IMR-90 (cell line): Measurements from ENCODE around the gene DTNA. TPM values are rescaled to one million over a fixed set of nuclear protein-coding genes. Genes with fewer than 3 reads are reported as not detected.
"Not testable (repeated sequence)": the region's sequence is repeated elsewhere in the genome, so short reads cannot be mapped to it uniquely, and the experiment has no call there.

ENCODE experiments used
- ATAC-seq: fragments of 200-7000 bp; cut with Tn5 transposase; 2 replicates; pipeline ENCODE4 v1.9.1; 2020; ENCODE audit warnings: low read depth, mild to moderate bottlenecking, moderate library complexity
- BruUV-seq: library from RNA; stranded (reverse); fragments of 400-500 nt; replicated peaks from 2 replicates; lab custom pipeline; 2021; lab: Mats Ljungman, UMichigan
- CTCF ChIA-PET: fragments of 300-600 bp; formaldehyde crosslinking; extraction: SDS; loops from one replicate; lab custom pipeline; 2021; ENCODE audit warnings: antibody characterized with exemption; lab: Yijun Ruan, JAX
- POLR2A ChIA-PET: fragments of 300-600 bp; sonication (Branson Sonifier 250); formaldehyde crosslinking; loops from one replicate; lab custom pipeline; 2022; ENCODE audit warnings: antibody characterized with exemption; ENCODE audit not compliant: unreplicated experiment; lab: Charles Lee
- DNase-seq: peaks from one replicate; pipeline ENCODE4 v3.0.0; 2013
- H2AFZ ChIP-seq: replicated peaks from 2 replicates; pipeline ENCODE3; 2013; ENCODE audit warnings: low read length, mild to moderate bottlenecking; ENCODE audit not compliant: poor library complexity
- H2AK5ac ChIP-seq: 2 replicates; pipeline ENCODE4 v1.6.1; 2013; ENCODE audit warnings: low read depth, low read length, inconsistent platforms
- H2AK9ac ChIP-seq: replicated peaks from 2 replicates; pipeline ENCODE3; 2013; ENCODE audit warnings: mild to moderate bottlenecking, low read depth, low read length, moderate library complexity; ENCODE audit not compliant: poor library complexity
- H2BK120ac ChIP-seq: 2 replicates; pipeline ENCODE4 v1.6.1; 2013; ENCODE audit warnings: low read depth, low read length, inconsistent platforms
- H2BK15ac ChIP-seq: 3 replicates; pipeline ENCODE4 v1.6.1; 2013; ENCODE audit warnings: low read depth, low read length, inconsistent platforms
- H2BK20ac ChIP-seq: 2 replicates; pipeline ENCODE4 v1.6.1; 2013; ENCODE audit warnings: low read depth, mild to moderate bottlenecking, inconsistent platforms, low read length, moderate library complexity
- H2BK5ac ChIP-seq: 2 replicates; pipeline ENCODE4 v1.6.1; 2013; ENCODE audit warnings: mild to moderate bottlenecking, low read depth, low read length, inconsistent platforms; ENCODE audit not compliant: poor library complexity, severe bottlenecking
- H3K14ac ChIP-seq: replicated peaks from 2 replicates; pipeline ENCODE4 v1.6.1; 2013; ENCODE audit warnings: low read depth, low read length, inconsistent platforms
- H3K18ac ChIP-seq: 2 replicates; pipeline ENCODE4 v1.6.1; 2013; ENCODE audit warnings: low read depth, low read length, control low read depth
- H3K23ac ChIP-seq: 2 replicates; pipeline ENCODE4 v1.6.1; 2013; ENCODE audit warnings: low read depth, low read length, inconsistent platforms
- H3K27ac ChIP-seq: 2 replicates; pipeline ENCODE4 v1.5.1; 2013; ENCODE audit warnings: mild to moderate bottlenecking, control low read depth, low read length; ENCODE audit not compliant: insufficient read depth
- H3K27me3 ChIP-seq: 2 replicates; pipeline ENCODE4 v1.6.1; 2013; ENCODE audit warnings: low read length; ENCODE audit not compliant: control insufficient read depth, insufficient read depth
- H3K36me3 ChIP-seq: 2 replicates; pipeline ENCODE4 v1.6.1; 2013; ENCODE audit warnings: low read length, mixed read lengths; ENCODE audit not compliant: control insufficient read depth, insufficient read depth
- H3K4ac ChIP-seq: 2 replicates; pipeline ENCODE4 v1.6.1; 2013; ENCODE audit warnings: low read depth, low read length, inconsistent platforms
- H3K4me1 ChIP-seq: 2 replicates; pipeline ENCODE4 v1.6.1; 2013; ENCODE audit warnings: low read length, mixed read lengths; ENCODE audit not compliant: control insufficient read depth, insufficient read depth
- H3K4me2 ChIP-seq: 2 replicates; pipeline ENCODE4 v1.6.1; 2013; ENCODE audit warnings: low read depth, mild to moderate bottlenecking, control low read depth, low read length, moderate library complexity
- H3K4me3 ChIP-seq: 2 replicates; pipeline ENCODE4 v1.5.1; 2013; ENCODE audit warnings: low read depth, mild to moderate bottlenecking, control low read depth, low read length, moderate library complexity; ENCODE audit not compliant: insufficient read depth
- H3K56ac ChIP-seq: 2 replicates; pipeline ENCODE4 v1.6.1; 2013; ENCODE audit warnings: low read length, inconsistent platforms; ENCODE audit not compliant: insufficient read depth; ENCODE audit errors: extremely low read depth
- H3K79me1 ChIP-seq, 2 experiments: 2 replicates each; pipeline ENCODE4 v1.6.1; 2013; ENCODE audit warnings: low read length in 2 of 2, inconsistent platforms in 1 of 2, low read depth in 1 of 2
- H3K9ac ChIP-seq: 2 replicates; pipeline ENCODE4 v1.6.1; 2013; ENCODE audit warnings: low read depth, low read length, control low read depth
- H3K9me1 ChIP-seq: 2 replicates; pipeline ENCODE4 v1.6.1; 2013; ENCODE audit warnings: low read length, inconsistent platforms; ENCODE audit not compliant: insufficient read depth
- H3K9me3 ChIP-seq: 2 replicates; pipeline ENCODE4 v1.6.1; 2013; ENCODE audit warnings: low read length; ENCODE audit not compliant: control insufficient read depth, insufficient read depth
- H4K20me1 ChIP-seq: 2 replicates; pipeline ENCODE4 v1.6.1; 2013; ENCODE audit warnings: low read length, inconsistent platforms; ENCODE audit not compliant: insufficient read depth
- H4K5ac ChIP-seq: 2 replicates; pipeline ENCODE4 v1.6.1; 2013; ENCODE audit warnings: mild to moderate bottlenecking, low read depth, low read length, control low read depth
- H4K8ac ChIP-seq, 2 experiments: 2 replicates each; pipeline ENCODE4 v1.6.1; 2013; ENCODE audit warnings: low read depth in 2 of 2, low read length in 2 of 2, control low read depth in 1 of 2, inconsistent platforms in 1 of 2
- H4K91ac ChIP-seq: 2 replicates; pipeline ENCODE4 v1.6.1; 2013; ENCODE audit warnings: low read depth, low read length, inconsistent platforms; ENCODE audit not compliant: insufficient read depth
- BHLHE40 ChIP-seq: fragments of 150-350 bp; IDR thresholded peaks from 2 replicates; pipeline ENCODE4 v1.6.1; 2016; ENCODE audit warnings: mild to moderate bottlenecking, low read depth, low read length
- POLR2A ChIP-seq: IDR thresholded peaks from 2 replicates; pipeline ENCODE4 v1.6.1; 2012; ENCODE audit warnings: mild to moderate bottlenecking, low read depth, low read length
- WGBS, 2 experiments: methylation state at CpG; one replicate each; pipeline versions ENCODE4 v1.1.5 to v1.1.7; 2013; ENCODE audit warnings: missing lambda C conversion rate in 2 of 2; ENCODE audit not compliant: insufficient read length in 1 of 2; ENCODE audit errors: extremely low coverage in 2 of 2; 5-methylcytosine and 5-hydroxymethylcytosine counted together
- dilution Hi-C: fragments of 300-500 bp; cut with HindIII; formaldehyde crosslinking; loops from one replicate; pipeline ENCODE4 v1.14.3; 2018; ENCODE audit warnings: low sequenced_read_pairs; ENCODE audit not compliant: unreplicated experiment
- in situ Hi-C: fragments of 300-500 bp; cut with MboI; formaldehyde crosslinking; loops from 3 replicates; pipeline ENCODE4 v1.14.3; 2019; ENCODE audit warnings: low sequenced_read_pairs, inconsistent platforms, mixed read lengths
- intact Hi-C: fragments of 100-400 bp; cut with micrococcal nuclease; formaldehyde crosslinking; loops from 2 replicates; pipeline ENCODE4 v1.10.0; 2022
- polyA plus RNA-seq, 3 experiments: library from polyadenylated mRNA; depleted of rRNA; stranded (reverse); fragments of >200 nt; gene quantifications; 2 replicates each; pipeline ENCODE4 v1.2.3, GENCODE V29; 2012; ENCODE audit warnings: low replicate concordance in 1 of 3
- total RNA-seq: library from RNA; depleted of rRNA; stranded (reverse); fragments of >200 nt; gene quantifications from 2 replicates; pipeline ENCODE4 v1.2.3, GENCODE V29; 2012
- TF ChIP-seq, protein P1 (sequence below): fragments of 150-350 bp; IDR thresholded peaks from 2 replicates; pipeline ENCODE4 v1.6.1; 2016; ENCODE audit warnings: low read depth, mild to moderate bottlenecking, low read length, moderate library complexity, borderline replicate concordance

DTNA gene
- total and polyA plus RNA-seq, 2 of the 4 experiments (the other 2 are of a cell fraction) = 9.5 to 10.8 TPM

DNA sequence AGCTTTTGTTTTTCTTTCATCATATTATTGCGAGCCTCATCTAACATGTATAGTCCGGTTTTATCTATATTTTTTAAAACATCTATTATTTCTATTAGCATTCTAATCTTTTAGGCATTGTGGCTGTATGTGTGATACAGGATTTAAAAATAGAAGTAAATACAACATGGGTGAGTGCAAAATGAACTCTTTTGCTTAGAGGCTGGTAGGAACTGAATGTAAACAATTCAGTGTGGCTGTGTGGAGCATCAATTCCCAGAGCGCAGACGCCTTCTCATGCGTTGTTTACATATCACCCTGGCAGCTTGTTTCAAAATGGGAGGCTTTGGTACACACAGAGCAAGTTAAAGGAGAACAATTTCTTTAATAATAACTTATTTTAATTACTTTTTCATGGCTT lies 836 bp downstream of the DTNA start:
- Histone ChIP-seq H3K9me3 (no peaks in the 10 kb centered on the region), H3K18ac (peak overlapping the region; percentile 14; the same call in 1 of the 2 replicates), H3K4me2 (peak overlapping the region; percentile 84), H2BK5ac (peak overlapping the region; percentile 95), H4K91ac (no peak overlapping the region), H2AK5ac (no peak overlapping the region), H3K9ac (no peak overlapping the region; the same call in 1 of the 2 replicates), H2BK15ac (no peak overlapping the region), H3K23ac (no peak overlapping the region), H3K9me1 (no peaks in the 10 kb centered on the region), H3K27me3 (no peaks in the 10 kb centered on the region), H3K4ac (no peak overlapping the region; the same call in 1 of the 2 replicates), H4K20me1 (no peaks in the 10 kb centered on the region), H2AK9ac (no peak overlapping the region), H3K4me1 (peaks cover 7% of the 10 kb centered on the region), H3K79me1 (no peaks in the 10 kb centered on the region; a peak in 1 of 4 replicates), H2BK120ac (no peak overlapping the region), H3K56ac (no peak overlapping the region), H2BK20ac (0 out of 2 replicates have a peak overlapping the region, but pooled peaks have one; percentile 16), H4K5ac (no peak overlapping the region), H3K14ac (no peak overlapping the region), H4K8ac (0 out of 4 replicates have a peak overlapping the region, but pooled peaks of 1 of the 2 experiments have one; percentile 56), H2AFZ (peak overlapping the region; percentile 71), H3K4me3 (peak overlapping the region; percentile 37; the same call in 1 of the 2 replicates), H3K27ac (peak overlapping the region; percentile 1; the same call in 1 of the 2 replicates), H3K36me3 (no peaks in the 10 kb centered on the region)
- ATAC-seq (peak; percentile 53), DNase-seq (peak; percentile 66)
- CTCF ChIA-PET = interaction anchor here (0.6 to 2.7 kb wide), 4 partner anchors 19 to 338 kb away, joined by 3 to 17 read pairs (median 4); no protein-coding TSS in a partner anchor
- no CpG with 5 or more reads among the region's 5 CpGs for WGBS, 2 experiments
- BruUV-seq = no TSS peak
- TF ChIP-seq, protein P1, sequence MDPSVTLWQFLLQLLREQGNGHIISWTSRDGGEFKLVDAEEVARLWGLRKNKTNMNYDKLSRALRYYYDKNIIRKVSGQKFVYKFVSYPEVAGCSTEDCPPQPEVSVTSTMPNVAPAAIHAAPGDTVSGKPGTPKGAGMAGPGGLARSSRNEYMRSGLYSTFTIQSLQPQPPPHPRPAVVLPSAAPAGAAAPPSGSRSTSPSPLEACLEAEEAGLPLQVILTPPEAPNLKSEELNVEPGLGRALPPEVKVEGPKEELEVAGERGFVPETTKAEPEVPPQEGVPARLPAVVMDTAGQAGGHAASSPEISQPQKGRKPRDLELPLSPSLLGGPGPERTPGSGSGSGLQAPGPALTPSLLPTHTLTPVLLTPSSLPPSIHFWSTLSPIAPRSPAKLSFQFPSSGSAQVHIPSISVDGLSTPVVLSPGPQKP = no peak
- peak; percentile 27; the same call in 1 of the 2 replicates for TF ChIP-seq POLR2A
- peak; percentile 43; the same call in 1 of the 2 replicates for TF ChIP-seq BHLHE40
- dilution Hi-C loops (no loop called here), intact Hi-C loops (loop anchor here (2.0 kb wide), 1 partner anchor 50 kb away; no protein-coding TSS in a partner anchor), in situ Hi-C loops (no loop called here)
- POLR2A ChIA-PET = no interaction called here

DNA sequence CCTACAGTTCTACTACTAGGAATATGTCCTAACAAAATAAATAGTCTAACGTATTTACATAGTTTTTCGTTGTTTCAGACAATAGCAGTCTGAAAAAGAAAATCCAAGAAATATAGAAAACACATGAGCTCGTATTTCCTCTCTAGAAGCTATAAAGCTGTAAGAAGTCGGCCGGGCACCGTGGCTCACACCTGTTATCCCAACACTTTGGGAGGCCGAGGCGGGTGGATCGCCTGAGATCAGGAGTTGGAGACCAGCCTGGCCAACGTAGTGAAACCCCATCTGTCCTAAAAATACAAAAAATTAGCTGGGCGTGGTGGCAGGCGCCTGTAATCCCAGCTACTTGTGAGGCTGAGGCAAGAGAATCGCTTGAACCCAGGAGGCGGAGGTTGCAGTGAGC lies 6.0 kb downstream of the DTNA start:
- H3K27ac ChIP-seq, H3K23ac ChIP-seq, intact Hi-C loops, H3K56ac ChIP-seq, DNase-seq, H3K14ac ChIP-seq, H3K27me3 ChIP-seq, H2AK5ac ChIP-seq, H3K4ac ChIP-seq, CTCF ChIA-PET, H3K4me2 ChIP-seq, H3K4me3 ChIP-seq, H3K9me3 ChIP-seq, H3K4me1 ChIP-seq, ATAC-seq, H4K8ac ChIP-seq, H2BK5ac ChIP-seq, in situ Hi-C loops, H2BK120ac ChIP-seq, H2AK9ac ChIP-seq, H3K36me3 ChIP-seq, H2AFZ ChIP-seq, H3K18ac ChIP-seq, H4K91ac ChIP-seq, dilution Hi-C loops, H3K79me1 ChIP-seq, POLR2A ChIA-PET, H3K9ac ChIP-seq, H2BK20ac ChIP-seq, BruUV-seq, H4K20me1 ChIP-seq, H4K5ac ChIP-seq, H2BK15ac ChIP-seq, H3K9me1 ChIP-seq: not testable (repeated sequence)
- 100% methylated on average over 1 of the region's 14 CpGs; no CpG with 5 or more reads in 1 of the 2 experiments for WGBS, 2 experiments
